DOHH2 (cell line): ENCODE measurements around the gene TET1.
"Not testable (repeated sequence)": the region's sequence is repeated elsewhere in the genome, so short reads cannot be mapped to it uniquely, and the experiment has no call there.

Experiments
- H3F3A ChIP-seq: fragments of 200-600 bp; sonication (generic), shearing (Covaris generic); 2 replicates; pipeline ENCODE4 v1.6.0; 2016; ENCODE audit warnings: antibody characterized with exemption, mild to moderate bottlenecking; ENCODE audit not compliant: control insufficient read depth, insufficient read depth
- H3K27ac ChIP-seq: fragments of 200-600 bp; sonication (generic); 2 replicates; pipeline ENCODE4 v1.5.1; 2014; ENCODE audit warnings: low read depth, mild to moderate bottlenecking, low read length, moderate library complexity
- H3K27me3 ChIP-seq: fragments of 200-600 bp; sonication (generic); 2 replicates; pipeline ENCODE4 v1.6.1; 2014; ENCODE audit warnings: mild to moderate bottlenecking, low read length, mixed read lengths; ENCODE audit not compliant: control insufficient read depth
- H3K36me3 ChIP-seq: fragments of 200-600 bp; sonication (generic); 2 replicates; pipeline ENCODE4 v1.6.1; 2014; ENCODE audit warnings: mild to moderate bottlenecking, low read length, moderate library complexity, mixed read lengths; ENCODE audit not compliant: control insufficient read depth
- H3K4me1 ChIP-seq: fragments of 200-600 bp; sonication (generic); 2 replicates; pipeline ENCODE4 v1.6.1; 2014; ENCODE audit warnings: mild to moderate bottlenecking, low read length, mixed read lengths; ENCODE audit not compliant: control insufficient read depth
- H3K4me2 ChIP-seq: fragments of 200-600 bp; sonication (generic); 2 replicates; pipeline ENCODE4 v1.6.0; 2014; ENCODE audit warnings: mild to moderate bottlenecking, low read length, moderate library complexity
- H3K4me3 ChIP-seq: fragments of 200-600 bp; sonication (generic); 2 replicates; pipeline ENCODE4 v1.5.1; 2014; ENCODE audit warnings: mild to moderate bottlenecking, low read length, mixed read lengths
- H3K79me2 ChIP-seq: fragments of 200-600 bp; sonication (generic); 2 replicates; pipeline ENCODE4 v1.6.1; 2014; ENCODE audit warnings: mild to moderate bottlenecking, low read length, mixed read lengths; ENCODE audit not compliant: control insufficient read depth
- H3K9me2 ChIP-seq: fragments of 200-600 bp; sonication (generic); replicated peaks from 2 replicates; pipeline ENCODE4 v1.6.1; 2014; ENCODE audit warnings: mild to moderate bottlenecking, low read length, mixed read lengths; ENCODE audit not compliant: control insufficient read depth
- H3K9me3 ChIP-seq: fragments of 200-600 bp; sonication (generic); 2 replicates; pipeline ENCODE4 v1.6.1; 2014; ENCODE audit warnings: antibody characterized with exemption, low read length, mixed read lengths; ENCODE audit not compliant: control insufficient read depth, insufficient read depth
- H4K20me1 ChIP-seq: fragments of 200-600 bp; sonication (generic); 2 replicates; pipeline ENCODE4 v1.6.0; 2014; ENCODE audit warnings: low read depth, mild to moderate bottlenecking, antibody characterized with exemption, low read length, moderate library complexity; ENCODE audit not compliant: control insufficient read depth, insufficient read depth
- EZH2phosphoT487 ChIP-seq: fragments of 200-600 bp; sonication (generic); IDR thresholded peaks from 2 replicates; pipeline ENCODE4 v1.6.1; 2017; ENCODE audit warnings: borderline replicate concordance, mild to moderate bottlenecking, antibody characterized with exemption, low read length, moderate library complexity, mixed read lengths
- TF ChIP-seq, protein P1 (sequence below): fragments of 200-600 bp; sonication (generic); IDR thresholded peaks from one replicate; pipeline ENCODE4 v1.5.1; 2014; ENCODE audit warnings: antibody characterized with exemption, mild to moderate bottlenecking, low read depth, low read length; ENCODE audit not compliant: poor library complexity, severe bottlenecking

The TET1 gene

DNA sequence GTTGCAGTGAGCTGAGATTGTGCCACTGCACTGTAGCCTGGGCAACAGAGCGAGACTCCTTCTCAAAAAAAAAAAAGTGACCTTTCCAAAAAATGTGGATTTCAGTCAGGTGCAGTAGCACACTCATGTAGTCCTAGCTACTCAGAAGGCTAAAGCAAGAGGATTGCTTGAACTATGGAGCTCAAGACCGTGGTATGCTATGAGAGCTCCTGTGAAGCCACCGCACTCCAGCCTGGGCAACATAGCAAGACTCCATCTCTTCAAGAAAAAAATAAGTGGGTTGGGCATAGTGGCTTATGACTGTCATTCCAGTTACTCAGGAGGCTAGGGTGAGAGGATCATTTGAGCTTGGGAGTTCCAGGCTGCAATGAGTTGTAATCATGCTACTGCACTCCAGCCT, 51.1 kb downstream of the TET1 start:
- H3K27ac ChIP-seq = no peak overlapping the region
- no peaks in the 10 kb centered on the region for H3F3A ChIP-seq
- no peaks in the 10 kb centered on the region for H4K20me1 ChIP-seq
- no peaks in the 10 kb centered on the region for H3K79me2 ChIP-seq
- H3K4me3 ChIP-seq = no peak overlapping the region
- H3K9me2 ChIP-seq = no peaks in the 10 kb centered on the region
- H3K36me3 ChIP-seq = no peaks in the 10 kb centered on the region
- TF ChIP-seq, protein P1, sequence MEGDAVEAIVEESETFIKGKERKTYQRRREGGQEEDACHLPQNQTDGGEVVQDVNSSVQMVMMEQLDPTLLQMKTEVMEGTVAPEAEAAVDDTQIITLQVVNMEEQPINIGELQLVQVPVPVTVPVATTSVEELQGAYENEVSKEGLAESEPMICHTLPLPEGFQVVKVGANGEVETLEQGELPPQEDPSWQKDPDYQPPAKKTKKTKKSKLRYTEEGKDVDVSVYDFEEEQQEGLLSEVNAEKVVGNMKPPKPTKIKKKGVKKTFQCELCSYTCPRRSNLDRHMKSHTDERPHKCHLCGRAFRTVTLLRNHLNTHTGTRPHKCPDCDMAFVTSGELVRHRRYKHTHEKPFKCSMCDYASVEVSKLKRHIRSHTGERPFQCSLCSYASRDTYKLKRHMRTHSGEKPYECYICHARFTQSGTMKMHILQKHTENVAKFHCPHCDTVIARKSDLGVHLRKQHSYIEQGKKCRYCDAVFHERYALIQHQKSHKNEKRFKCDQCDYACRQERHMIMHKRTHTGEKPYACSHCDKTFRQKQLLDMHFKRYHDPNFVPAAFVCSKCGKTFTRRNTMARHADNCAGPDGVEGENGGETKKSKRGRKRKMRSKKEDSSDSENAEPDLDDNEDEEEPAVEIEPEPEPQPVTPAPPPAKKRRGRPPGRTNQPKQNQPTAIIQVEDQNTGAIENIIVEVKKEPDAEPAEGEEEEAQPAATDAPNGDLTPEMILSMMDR = no peak
- no peak for TF ChIP-seq EZH2phosphoT487
- H3K9me3 ChIP-seq = no peaks in the 10 kb centered on the region
- no peaks in the 10 kb centered on the region for H3K4me1 ChIP-seq
- no peak overlapping the region for H3K4me2 ChIP-seq
- no peaks in the 10 kb centered on the region for H3K27me3 ChIP-seq

DNA sequence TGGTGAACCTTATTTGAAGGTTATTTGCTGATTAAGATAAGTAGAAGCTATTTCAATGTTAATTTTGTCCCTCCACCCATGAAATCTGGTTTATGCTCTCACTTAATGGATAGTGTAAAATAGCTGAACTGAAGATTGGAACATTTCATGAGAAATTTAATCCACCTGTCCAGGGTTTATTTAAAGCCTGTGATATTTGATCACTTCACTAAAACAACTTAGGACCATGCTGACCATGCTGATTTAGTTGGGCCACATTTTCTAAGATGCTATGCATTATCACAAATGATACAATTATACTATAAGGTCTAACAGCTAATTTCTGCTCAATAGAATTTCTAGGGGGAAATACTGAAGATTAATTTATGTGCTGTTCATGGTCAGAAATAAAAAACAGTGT, 53.8 kb downstream of the TET1 start:
- not testable (repeated sequence) for H4K20me1 ChIP-seq, H3K9me3 ChIP-seq, H3F3A ChIP-seq, H3K79me2 ChIP-seq, H3K27ac ChIP-seq, H3K4me2 ChIP-seq, H3K4me1 ChIP-seq, H3K4me3 ChIP-seq, H3K27me3 ChIP-seq, H3K9me2 ChIP-seq, H3K36me3 ChIP-seq

GRCh38 chr10:68617691-68618090, 57.6 kb downstream of the TET1 start:
- not testable (repeated sequence) for H3K27me3 ChIP-seq, H3F3A ChIP-seq, H3K4me2 ChIP-seq, H3K36me3 ChIP-seq, H4K20me1 ChIP-seq, H3K9me2 ChIP-seq, H3K27ac ChIP-seq, H3K4me1 ChIP-seq, H3K79me2 ChIP-seq, H3K4me3 ChIP-seq, H3K9me3 ChIP-seq

DNA sequence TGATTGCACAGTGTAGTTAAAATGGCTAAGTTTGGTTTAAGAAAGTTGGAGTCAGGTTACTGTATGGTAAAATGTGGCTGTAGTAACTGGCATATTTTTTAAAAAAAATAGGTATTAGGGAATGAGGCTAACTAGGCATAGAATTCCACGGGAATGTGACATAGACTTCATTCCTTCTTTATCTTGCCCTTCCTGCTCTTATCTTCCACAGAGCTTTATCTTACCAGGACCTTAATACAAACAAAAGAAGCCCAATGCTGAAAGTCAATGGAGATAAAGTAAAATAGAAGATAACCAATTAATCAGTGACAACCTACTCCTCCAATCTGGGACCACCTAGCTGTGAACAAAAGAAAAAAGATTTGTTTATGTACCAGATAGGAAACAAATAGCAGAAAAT, 58.1 kb downstream of the TET1 start:
- no peaks in the 10 kb centered on the region for H3K79me2 ChIP-seq
- TF ChIP-seq EZH2phosphoT487 = no peak
- TF ChIP-seq, protein P1 = no peak

More for the DNA sequence above, 58.1 kb downstream of the TET1 start:
- Histone ChIP-seq H3K27me3 (no peaks in the 10 kb centered on the region), H3K9me2 (no peaks in the 10 kb centered on the region), H3K36me3 (no peaks in the 10 kb centered on the region), H3F3A (no peaks in the 10 kb centered on the region), H3K27ac (no peak overlapping the region), H3K4me2 (no peak overlapping the region), H3K4me1 (peaks cover 7% of the 10 kb centered on the region; the same call in 1 of the 2 replicates), H3K4me3 (no peak overlapping the region), H3K9me3 (no peaks in the 10 kb centered on the region), H4K20me1 (no peaks in the 10 kb centered on the region)
